ENCODE measurements around the gene HAS3.
"Not testable (repeated sequence)": the region's sequence is repeated elsewhere in the genome, so short reads cannot be mapped to it uniquely, and the experiment has no call there.

HAS3 gene

DNA sequence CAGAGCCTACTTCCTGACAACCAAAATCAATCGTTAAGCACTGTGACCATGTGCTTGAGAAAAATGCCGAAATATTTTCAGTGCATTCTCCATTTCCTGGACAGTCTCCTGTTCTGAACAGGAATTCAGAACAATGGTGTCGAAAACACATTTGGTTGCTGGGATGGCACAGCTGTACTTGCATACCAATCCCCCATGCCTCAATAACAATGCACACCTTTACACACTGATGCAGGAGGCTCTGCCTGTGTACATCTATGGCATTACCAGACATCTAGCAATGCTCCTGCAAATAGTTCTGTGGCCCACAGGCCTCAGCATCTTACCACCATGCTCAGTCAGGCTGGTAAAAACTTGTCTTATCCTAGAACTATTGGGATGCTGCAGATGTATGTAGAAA lies 20.8 kb downstream of the HAS3 start:
- H3K4me3 ChIP-seq (ENCODE audit: low read depth, low read length): no peak overlapping the region
- TF ChIP-seq, protein P1, sequence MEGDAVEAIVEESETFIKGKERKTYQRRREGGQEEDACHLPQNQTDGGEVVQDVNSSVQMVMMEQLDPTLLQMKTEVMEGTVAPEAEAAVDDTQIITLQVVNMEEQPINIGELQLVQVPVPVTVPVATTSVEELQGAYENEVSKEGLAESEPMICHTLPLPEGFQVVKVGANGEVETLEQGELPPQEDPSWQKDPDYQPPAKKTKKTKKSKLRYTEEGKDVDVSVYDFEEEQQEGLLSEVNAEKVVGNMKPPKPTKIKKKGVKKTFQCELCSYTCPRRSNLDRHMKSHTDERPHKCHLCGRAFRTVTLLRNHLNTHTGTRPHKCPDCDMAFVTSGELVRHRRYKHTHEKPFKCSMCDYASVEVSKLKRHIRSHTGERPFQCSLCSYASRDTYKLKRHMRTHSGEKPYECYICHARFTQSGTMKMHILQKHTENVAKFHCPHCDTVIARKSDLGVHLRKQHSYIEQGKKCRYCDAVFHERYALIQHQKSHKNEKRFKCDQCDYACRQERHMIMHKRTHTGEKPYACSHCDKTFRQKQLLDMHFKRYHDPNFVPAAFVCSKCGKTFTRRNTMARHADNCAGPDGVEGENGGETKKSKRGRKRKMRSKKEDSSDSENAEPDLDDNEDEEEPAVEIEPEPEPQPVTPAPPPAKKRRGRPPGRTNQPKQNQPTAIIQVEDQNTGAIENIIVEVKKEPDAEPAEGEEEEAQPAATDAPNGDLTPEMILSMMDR (conservative IDR thresholded peaks at IDR 0.05; ENCODE audit: low read depth, low read length): no peak
- DNase-seq (ENCODE audit: low read depth): no peak

DNA sequence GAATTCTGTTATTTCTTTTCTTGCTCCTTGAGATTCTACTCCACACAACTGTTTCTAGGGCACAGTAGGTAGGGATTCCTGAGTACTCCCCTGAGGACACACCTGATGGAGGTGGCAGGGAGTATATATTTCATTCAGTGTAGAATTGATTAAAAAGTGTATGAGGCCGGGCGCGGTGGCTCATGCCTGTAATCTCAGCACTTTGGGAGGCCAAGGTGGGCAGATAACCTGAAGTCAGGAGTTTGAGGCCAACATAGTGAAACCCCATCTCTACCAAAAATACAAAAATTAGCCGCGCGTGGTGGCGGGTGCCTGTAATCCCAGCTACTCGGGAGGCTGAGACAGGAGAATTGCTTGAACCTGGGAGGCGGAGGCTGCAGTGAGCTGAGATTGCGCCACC lies 21.3 kb downstream of the HAS3 start:
- not testable (repeated sequence) for DNase-seq (ENCODE audit: low read depth); H3K4me3 ChIP-seq (ENCODE audit: low read depth, low read length)

DNA sequence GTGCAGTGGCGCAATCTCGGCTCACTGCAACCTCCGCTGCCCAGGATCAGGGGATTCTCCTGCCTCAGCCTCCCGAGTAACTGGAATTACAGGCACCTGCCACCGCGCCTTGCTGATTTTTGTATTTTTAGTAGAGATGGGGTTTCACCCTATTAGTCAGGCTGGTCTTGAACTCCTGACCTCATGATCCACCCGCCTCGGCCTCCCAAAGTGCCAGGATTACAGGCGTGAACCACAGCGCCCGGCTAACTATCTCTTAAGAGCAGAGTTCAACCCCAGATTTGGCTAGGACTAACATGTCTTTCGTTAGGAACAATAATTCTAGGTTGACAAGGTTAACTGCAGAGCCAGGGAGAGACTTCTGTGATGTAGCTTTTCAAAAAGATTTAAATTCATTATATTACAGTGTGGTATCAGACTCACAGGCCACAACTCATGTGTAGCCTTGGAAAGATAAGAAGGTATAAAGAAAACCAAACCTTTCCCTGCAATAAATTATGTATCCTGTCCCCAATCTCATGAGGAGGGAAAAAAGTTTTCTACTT lies 22.6 kb downstream of the HAS3 start:
- H3K4me3 ChIP-seq (ENCODE audit: low read depth, low read length): no peak overlapping the region
- TF ChIP-seq, protein P1 (conservative IDR thresholded peaks at IDR 0.05; ENCODE audit: low read depth, low read length): no peak
- no peak for DNase-seq (ENCODE audit: low read depth)

- TF ChIP-seq, protein P1 (conservative IDR thresholded peaks at IDR 0.05; ENCODE audit: low read depth, low read length): no peak
- DNase-seq (ENCODE audit: low read depth): no peak
- no peak overlapping the region for H3K4me3 ChIP-seq (ENCODE audit: low read depth, low read length)
Observed at GRCh38 chr16:69130461-69130860, 25.0 kb downstream of the HAS3 start.

DNA sequence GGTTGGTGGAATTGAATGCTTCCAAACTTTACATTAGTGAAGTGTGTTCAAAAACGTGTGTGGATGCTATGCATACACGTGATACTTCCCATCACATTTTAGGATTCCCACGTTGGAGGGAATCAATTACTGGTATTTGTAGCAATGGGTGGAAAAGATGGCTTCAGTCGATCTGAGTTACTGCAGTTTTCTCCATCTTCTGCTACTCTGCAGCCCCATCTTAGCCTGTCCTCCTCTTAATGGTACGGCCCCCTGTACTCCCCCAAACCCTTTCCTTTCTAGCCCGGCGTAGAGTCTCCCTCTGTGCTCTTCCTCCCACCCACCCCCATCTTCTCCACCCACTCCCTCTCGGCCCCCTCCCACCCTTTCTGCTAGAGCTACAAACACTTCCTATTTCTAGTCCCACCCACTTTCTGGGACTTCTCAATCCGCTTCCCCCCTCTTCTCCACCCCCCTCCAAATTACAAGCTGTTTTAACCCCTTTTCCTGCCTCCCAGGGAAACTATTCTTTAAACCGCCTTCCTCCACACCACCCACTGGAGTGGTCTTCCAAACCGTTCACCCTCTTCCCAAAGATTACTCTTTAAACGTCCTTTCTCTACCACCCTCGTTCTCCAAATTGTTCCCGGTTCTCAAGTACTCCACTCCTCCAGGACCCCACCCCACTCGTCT lies 25.9 kb downstream of the HAS3 start:
- H3K4me3 ChIP-seq (ENCODE audit: low read depth, low read length): peak overlapping the region; percentile 93
- TF ChIP-seq, protein P1 (conservative IDR thresholded peaks at IDR 0.05; ENCODE audit: low read depth, low read length): no peak
- peak; percentile 49 for DNase-seq (ENCODE audit: low read depth)

DNA sequence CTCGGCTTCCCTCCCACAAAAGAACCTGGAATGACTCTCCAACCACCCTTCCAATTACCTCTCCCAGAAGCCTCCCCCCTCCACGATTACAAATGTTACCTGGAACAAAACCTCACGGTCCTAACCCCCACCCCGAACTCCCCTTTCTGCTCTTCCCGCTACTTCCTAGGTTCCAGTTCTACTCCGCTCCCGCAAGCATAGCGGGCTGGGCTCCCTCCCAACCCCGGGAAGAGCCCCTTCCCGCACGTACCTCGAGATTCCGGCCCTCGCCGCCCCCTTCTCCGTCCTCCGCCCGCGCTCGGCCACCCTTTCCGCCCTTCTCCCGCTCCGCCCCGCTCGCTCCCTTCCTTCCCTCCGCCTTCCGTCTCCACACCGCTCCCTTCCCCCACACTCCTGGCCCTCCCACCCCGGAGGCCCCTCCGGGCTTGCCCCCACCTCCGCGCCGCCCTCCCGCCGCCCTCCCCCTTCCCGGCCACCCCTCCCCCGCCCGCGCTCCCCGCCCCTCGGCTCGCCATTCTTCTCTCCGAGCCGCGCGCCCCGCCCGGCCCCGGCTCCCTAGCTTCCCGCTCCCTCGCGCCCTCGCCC lies 26.5 kb downstream of the HAS3 start:
- TF ChIP-seq, protein P1 (conservative IDR thresholded peaks at IDR 0.05; ENCODE audit: low read depth, low read length): no peak
- peak; percentile 85 for DNase-seq (ENCODE audit: low read depth)
- peak overlapping the region; percentile 93 for H3K4me3 ChIP-seq (ENCODE audit: low read depth, low read length)

- TF ChIP-seq, protein P1 (conservative IDR thresholded peaks at IDR 0.05; ENCODE audit: low read depth, low read length): no peak
- peak; percentile 82 for DNase-seq (ENCODE audit: low read depth)
- peak within 1 kb of the TSS; percentile 93 for H3K4me3 ChIP-seq (ENCODE audit: low read depth, low read length)
Observed at GRCh38 chr16:69132424-69133252, 27.2 kb downstream of the HAS3 start, which contains the start of the genes CHTF8 and UTP4. TSS of gene CHTF8 (minus strand) at chr16:69132588. CDS start at chr16:69121458, 11,130 bp downstream. TSS of gene UTP4 (plus strand) at chr16:69132649. CDS start at chr16:69133460, 811 bp downstream.

All from choroid plexus epithelial cell (primary cell).